DOHH2 (cell line): ENCODE results near the gene KRT6C.

Source experiments
- H3F3A ChIP-seq: fragments of 200-600 bp; sonication (generic), shearing (Covaris generic); 2 replicates; pipeline ENCODE4 v1.6.0; 2016; ENCODE audit warnings: antibody characterized with exemption, mild to moderate bottlenecking; ENCODE audit not compliant: control insufficient read depth, insufficient read depth
- H3K27ac ChIP-seq: fragments of 200-600 bp; sonication (generic); 2 replicates; pipeline ENCODE4 v1.5.1; 2014; ENCODE audit warnings: low read depth, mild to moderate bottlenecking, low read length, moderate library complexity
- H3K27me3 ChIP-seq: fragments of 200-600 bp; sonication (generic); 2 replicates; pipeline ENCODE4 v1.6.1; 2014; ENCODE audit warnings: mild to moderate bottlenecking, low read length, mixed read lengths; ENCODE audit not compliant: control insufficient read depth
- H3K36me3 ChIP-seq: fragments of 200-600 bp; sonication (generic); 2 replicates; pipeline ENCODE4 v1.6.1; 2014; ENCODE audit warnings: mild to moderate bottlenecking, low read length, moderate library complexity, mixed read lengths; ENCODE audit not compliant: control insufficient read depth
- H3K4me1 ChIP-seq: fragments of 200-600 bp; sonication (generic); 2 replicates; pipeline ENCODE4 v1.6.1; 2014; ENCODE audit warnings: mild to moderate bottlenecking, low read length, mixed read lengths; ENCODE audit not compliant: control insufficient read depth
- H3K4me2 ChIP-seq: fragments of 200-600 bp; sonication (generic); 2 replicates; pipeline ENCODE4 v1.6.0; 2014; ENCODE audit warnings: mild to moderate bottlenecking, low read length, moderate library complexity
- H3K4me3 ChIP-seq: fragments of 200-600 bp; sonication (generic); 2 replicates; pipeline ENCODE4 v1.5.1; 2014; ENCODE audit warnings: mild to moderate bottlenecking, low read length, mixed read lengths
- H3K79me2 ChIP-seq: fragments of 200-600 bp; sonication (generic); 2 replicates; pipeline ENCODE4 v1.6.1; 2014; ENCODE audit warnings: mild to moderate bottlenecking, low read length, mixed read lengths; ENCODE audit not compliant: control insufficient read depth
- H3K9me2 ChIP-seq: fragments of 200-600 bp; sonication (generic); replicated peaks from 2 replicates; pipeline ENCODE4 v1.6.1; 2014; ENCODE audit warnings: mild to moderate bottlenecking, low read length, mixed read lengths; ENCODE audit not compliant: control insufficient read depth
- H3K9me3 ChIP-seq: fragments of 200-600 bp; sonication (generic); 2 replicates; pipeline ENCODE4 v1.6.1; 2014; ENCODE audit warnings: antibody characterized with exemption, low read length, mixed read lengths; ENCODE audit not compliant: control insufficient read depth, insufficient read depth
- H4K20me1 ChIP-seq: fragments of 200-600 bp; sonication (generic); 2 replicates; pipeline ENCODE4 v1.6.0; 2014; ENCODE audit warnings: low read depth, mild to moderate bottlenecking, antibody characterized with exemption, low read length, moderate library complexity; ENCODE audit not compliant: control insufficient read depth, insufficient read depth
- CTCF ChIP-seq: fragments of 200-600 bp; sonication (generic); IDR thresholded peaks from one replicate; pipeline ENCODE4 v1.5.1; 2014; ENCODE audit warnings: antibody characterized with exemption, mild to moderate bottlenecking, low read depth, low read length; ENCODE audit not compliant: poor library complexity, severe bottlenecking
- EZH2phosphoT487 ChIP-seq: fragments of 200-600 bp; sonication (generic); IDR thresholded peaks from 2 replicates; pipeline ENCODE4 v1.6.1; 2017; ENCODE audit warnings: borderline replicate concordance, mild to moderate bottlenecking, antibody characterized with exemption, low read length, moderate library complexity, mixed read lengths

KRT6C gene

DNA sequence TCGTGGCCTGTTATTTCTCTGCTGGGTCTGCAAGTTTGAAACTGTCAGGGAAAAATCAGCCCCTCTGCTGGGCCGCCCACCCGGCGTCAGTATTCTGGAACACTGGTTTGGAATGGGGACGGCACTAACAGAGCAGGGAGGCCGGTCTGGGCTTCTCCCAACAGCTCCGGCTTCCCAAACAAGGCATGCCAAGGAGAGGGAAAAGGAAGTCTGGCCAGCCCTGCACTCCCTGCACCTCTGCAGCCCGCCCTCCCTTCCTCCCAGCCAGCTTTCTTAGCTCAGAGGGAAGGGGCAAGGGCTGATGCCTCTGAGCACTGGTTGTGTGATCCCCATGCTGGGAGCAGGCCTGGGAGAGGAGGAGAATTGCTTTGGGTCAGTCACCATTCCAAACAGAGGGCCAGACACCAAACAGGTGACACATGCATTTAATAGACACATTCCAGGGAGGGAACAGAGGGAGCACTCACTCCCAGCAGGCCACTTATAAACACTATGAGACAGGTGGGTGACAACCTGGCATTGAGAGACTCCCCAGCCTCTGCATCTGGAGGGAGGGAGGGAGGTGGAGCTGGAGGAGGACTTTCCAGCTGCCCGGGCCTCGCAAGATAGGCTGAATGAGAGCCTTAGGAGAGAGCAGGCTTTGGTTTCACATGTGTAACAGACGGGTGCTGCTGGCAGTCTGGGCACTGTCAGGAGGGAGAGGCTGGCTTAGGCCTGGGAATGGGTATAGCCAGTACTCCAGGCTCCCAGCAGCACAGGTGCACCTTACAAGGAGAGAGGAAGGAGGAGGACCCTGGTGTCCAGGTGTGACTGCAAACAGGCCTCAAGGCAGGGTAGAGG lies 49.7 kb downstream of the KRT6C start:
- Histone ChIP-seq H3K4me3 (no peak overlapping the region), H3K27ac (no peak overlapping the region), H3F3A (no peaks in the 10 kb centered on the region), H3K9me3 (no peaks in the 10 kb centered on the region), H3K9me2 (no peaks in the 10 kb centered on the region), H4K20me1 (no peaks in the 10 kb centered on the region), H3K36me3 (no peaks in the 10 kb centered on the region), H3K4me1 (no peaks in the 10 kb centered on the region), H3K27me3 (0 out of 2 replicates have a peak, but pooled peaks cover 6% of the 10 kb centered on the region), H3K4me2 (no peak overlapping the region), H3K79me2 (no peaks in the 10 kb centered on the region)
- no peak for TF ChIP-seq CTCF
- no peak for TF ChIP-seq EZH2phosphoT487

DNA sequence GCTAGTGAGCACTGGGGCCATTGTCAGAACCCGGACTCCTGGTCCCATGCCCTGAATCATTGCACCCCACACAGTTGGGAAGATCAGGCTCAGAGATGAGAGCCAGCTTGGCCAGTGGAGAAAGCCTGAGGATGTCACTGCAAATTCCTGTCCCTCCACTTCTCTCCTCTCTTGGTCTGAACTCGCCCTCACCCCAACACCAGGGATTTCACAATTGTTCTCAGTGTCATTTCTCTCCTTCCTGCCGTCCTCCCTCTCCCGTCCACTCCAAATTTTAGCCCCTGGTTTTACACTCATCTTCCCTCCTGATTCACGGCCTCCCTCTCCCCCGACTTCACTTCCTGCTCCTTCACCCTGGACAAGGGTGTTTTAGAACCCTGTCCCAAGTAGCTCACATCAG lies 50.6 kb downstream of the KRT6C start:
- H3K4me3 ChIP-seq, result no peak overlapping the region
- TF ChIP-seq EZH2phosphoT487 (no peak), CTCF (no peak)

GRCh38 chr12:52419656-52420055 lies 53.9 kb downstream of the KRT6C start:
- no peaks in the 10 kb centered on the region for H3K36me3 ChIP-seq
- no peaks in the 10 kb centered on the region for H3K9me3 ChIP-seq
- H3K4me3 ChIP-seq, result no peak overlapping the region
- H3K27me3 ChIP-seq, result 0 out of 2 replicates have a peak, but pooled peaks cover 6% of the 10 kb centered on the region
- no peaks in the 10 kb centered on the region for H4K20me1 ChIP-seq
- TF ChIP-seq CTCF, result no peak
- TF ChIP-seq EZH2phosphoT487, result no peak
- H3F3A ChIP-seq, result no peaks in the 10 kb centered on the region
- no peaks in the 10 kb centered on the region for H3K9me2 ChIP-seq
- H3K4me1 ChIP-seq, result no peaks in the 10 kb centered on the region
- H3K79me2 ChIP-seq, result no peaks in the 10 kb centered on the region
- no peak overlapping the region for H3K4me2 ChIP-seq
- no peak overlapping the region for H3K27ac ChIP-seq

More for the DNA sequence above, 50.6 kb downstream of the KRT6C start:
- H3K36me3 ChIP-seq, result no peaks in the 10 kb centered on the region
- H3K79me2 ChIP-seq, result no peaks in the 10 kb centered on the region
- no peaks in the 10 kb centered on the region for H3K4me1 ChIP-seq
- H3K9me2 ChIP-seq, result no peaks in the 10 kb centered on the region
- H3K9me3 ChIP-seq, result no peaks in the 10 kb centered on the region
- no peak overlapping the region for H3K4me2 ChIP-seq
- H3K27ac ChIP-seq, result no peak overlapping the region
- H3F3A ChIP-seq, result no peaks in the 10 kb centered on the region
- H3K27me3 ChIP-seq, result 0 out of 2 replicates have a peak, but pooled peaks cover 6% of the 10 kb centered on the region
- no peaks in the 10 kb centered on the region for H4K20me1 ChIP-seq
